Measurements from ENCODE around the gene FFAR4.

- TF ChIP-seq POLR2A (IDR thresholded peaks at IDR 0.05; ENCODE audit: low read depth, low read length): no peak
- no peak for TF ChIP-seq POLR2AphosphoS5 (IDR thresholded peaks at IDR 0.05; ENCODE audit: low read depth, low read length)
Measured at GRCh38 chr10:93597075-93597599, 30.7 kb downstream of the FFAR4 start.

Data from GM12892 (cell line).